Suppressor macrophage treated with lipopolysaccharide for 1 hour (primary cell): Measurements from ENCODE around the gene DHRS7C.

Experiments
- DNase-seq, 3 donors: peaks; one replicate each; pipeline ENCODE4 v3.0.0-alpha.2; 2020 to 2022

DHRS7C gene, protein sequence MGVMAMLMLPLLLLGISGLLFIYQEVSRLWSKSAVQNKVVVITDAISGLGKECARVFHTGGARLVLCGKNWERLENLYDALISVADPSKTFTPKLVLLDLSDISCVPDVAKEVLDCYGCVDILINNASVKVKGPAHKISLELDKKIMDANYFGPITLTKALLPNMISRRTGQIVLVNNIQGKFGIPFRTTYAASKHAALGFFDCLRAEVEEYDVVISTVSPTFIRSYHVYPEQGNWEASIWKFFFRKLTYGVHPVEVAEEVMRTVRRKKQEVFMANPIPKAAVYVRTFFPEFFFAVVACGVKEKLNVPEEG

DNA sequence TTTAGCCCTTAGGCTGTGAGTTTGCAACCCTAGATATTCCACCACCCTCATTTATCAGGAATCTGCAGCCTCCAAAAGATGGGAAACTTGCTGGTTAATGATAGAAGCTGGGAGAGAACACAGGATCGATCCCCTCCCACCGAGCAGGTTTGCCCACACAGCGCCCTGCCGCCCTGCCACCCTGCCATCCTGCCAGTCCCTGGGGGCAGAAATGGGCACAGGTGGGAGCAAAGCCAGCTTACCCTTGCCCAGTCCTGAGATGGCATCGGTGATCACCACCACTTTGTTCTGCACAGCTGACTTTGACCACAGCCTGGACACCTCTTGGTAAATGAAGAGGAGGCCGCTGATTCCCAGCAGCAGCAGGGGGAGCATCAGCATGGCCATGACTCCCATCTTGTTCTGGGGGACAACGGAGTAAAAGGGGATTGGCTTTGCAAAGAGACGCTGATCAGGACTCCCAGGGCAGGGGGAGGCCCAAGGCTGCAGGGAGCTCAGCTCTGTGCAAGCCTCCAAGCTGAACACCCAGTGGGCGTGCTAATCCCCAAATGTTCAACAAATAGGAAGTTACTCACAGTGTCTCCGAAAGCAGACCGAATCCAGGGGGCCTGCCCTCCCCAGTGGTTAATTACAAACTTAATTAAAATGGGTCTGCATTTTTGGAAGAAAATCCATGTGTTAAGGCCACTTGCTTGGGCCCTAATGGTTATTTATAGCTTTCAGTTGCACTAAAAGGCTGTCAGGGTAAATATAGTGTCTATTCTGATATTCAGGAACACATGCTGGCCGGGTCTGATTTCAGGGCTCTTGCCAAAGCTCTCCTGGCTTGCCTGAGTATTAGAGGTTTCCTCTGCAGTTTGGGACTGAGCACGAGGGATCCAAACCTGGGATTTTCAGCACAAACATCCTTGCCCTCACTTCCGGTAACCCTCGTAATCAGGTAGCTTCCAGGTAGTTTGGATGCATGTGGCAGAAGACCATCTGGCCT, at the start of gene DHRS7C:
TSS of gene DHRS7C (minus strand) at position 704 of the 988 bp plus-strand sequence. CDS start at position 396, 308 bp downstream.
- DNase-seq: no peak

DNA sequence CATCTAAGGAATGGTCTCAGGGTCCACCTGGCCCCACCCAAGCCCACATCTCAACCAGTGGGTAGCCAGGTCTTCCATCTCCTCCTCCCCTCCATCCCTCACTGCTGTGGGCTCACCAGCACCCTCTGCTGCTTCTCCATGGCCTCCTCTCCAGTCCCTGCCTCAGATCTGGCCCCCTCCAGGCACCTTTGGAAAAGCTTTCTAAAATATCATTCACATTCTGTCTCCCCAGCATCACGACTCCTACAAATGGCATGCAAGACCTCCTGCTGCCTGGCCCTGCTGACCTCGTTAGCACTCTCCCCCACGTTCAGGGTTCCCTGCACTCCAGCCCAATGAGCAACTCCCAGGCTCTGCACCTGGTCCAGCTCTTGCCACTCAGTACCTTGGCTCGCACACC, 48.0 kb upstream of the DHRS7C start:
- no peak for DNase-seq

DNA sequence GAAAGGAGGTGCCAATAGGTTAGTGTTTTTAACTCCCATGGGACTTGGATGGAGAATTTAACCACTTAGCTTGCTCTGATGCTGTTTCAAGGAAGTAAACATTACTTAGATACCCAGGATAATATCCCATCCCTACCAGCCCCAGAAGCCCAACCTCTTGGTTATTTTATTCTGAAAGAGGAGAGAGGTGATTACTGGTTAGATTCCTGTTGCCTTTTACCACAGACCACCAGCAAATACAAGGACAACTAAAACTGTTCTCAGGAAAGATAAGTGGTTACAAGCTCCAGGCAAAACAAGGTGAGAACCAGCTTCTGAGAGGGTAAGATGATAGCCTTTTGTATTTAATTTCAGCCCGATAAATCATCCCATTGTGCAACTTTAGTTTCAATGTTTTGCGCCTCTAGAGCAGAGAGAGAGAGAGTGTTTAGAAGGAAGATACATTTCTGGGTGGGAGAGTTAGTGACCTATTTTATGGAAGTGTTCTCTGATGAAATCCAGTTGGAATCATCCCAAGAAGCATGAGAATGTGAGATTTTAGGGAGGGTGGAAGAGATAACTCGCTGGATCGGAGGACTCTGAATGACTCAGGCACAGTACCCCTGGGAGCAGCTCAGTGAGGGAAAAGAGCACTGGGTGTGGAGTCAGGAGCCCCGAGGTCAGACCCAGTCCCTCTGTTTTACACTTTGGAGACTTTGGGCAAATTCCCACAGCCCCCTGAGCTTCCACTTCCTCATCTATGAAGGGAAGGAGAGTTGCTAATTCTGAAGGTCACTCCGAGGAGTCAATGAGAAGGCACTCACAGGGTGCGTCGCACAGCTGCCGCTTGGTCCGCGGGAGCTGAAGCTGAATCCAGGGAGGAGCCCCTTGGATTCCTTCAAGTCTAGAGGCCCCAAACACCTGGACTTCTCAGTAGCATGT, 46.4 kb upstream of the DHRS7C start:
- peak in 1 of 3 donors; percentile 10 for DNase-seq

DNA sequence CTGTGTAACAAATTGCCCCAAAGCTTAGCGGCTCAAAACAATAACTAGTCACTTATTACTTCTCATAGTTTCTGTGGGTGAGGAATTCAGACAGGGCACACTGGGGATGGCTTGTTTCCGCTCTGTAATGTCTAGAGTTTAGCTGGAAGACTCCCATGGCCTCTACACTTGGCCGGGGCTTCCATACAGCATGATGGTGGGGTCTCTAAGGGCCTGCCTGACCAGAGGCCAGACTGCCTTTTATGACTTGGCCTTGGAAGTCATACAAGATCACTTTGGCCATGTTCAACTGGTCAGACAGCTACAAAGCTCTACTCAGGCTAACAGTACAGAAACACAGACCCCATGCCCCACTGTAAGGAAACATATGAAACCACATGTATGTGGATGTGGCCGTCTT, 42.5 kb upstream of the DHRS7C start:
- no peak for DNase-seq

DNA sequence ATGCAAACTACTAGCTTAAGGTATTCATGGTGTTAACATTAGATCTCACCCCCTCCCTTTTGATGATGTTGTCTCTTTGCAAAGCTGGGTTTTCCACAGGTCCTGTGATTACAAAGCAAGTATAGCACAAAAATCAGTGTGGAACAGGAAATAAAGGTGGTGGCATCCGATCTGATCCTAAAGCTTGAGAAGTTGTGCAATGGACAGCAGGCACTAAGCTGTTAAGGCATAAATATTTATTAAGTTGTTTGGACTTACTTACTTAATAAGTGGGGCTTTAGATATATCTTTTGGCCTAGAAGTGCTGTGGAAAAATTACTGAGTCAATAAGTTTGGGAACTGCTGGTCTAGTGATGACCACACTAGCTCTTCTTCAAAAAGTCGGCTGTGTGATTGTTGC, 39.3 kb upstream of the DHRS7C start:
- no peak for DNase-seq

DNA sequence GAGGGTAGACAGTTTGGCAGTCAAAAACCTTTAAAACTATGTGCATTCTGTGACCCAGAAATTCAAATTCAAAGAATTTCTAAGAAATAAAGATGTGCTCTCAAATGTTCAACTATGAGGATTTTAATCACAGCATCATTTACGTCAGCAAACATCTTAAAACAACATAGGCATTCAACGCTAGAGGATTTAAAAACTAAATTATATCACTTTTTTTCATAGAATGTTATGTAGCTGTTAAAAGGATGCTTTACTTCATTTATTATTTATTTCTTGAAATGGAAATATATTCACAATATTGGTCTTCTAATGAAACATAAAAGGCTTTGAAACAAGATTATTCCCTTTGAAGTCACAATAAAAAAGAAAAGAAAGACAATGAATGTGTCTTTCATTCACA, 38.0 kb upstream of the DHRS7C start:
- DNase-seq: no peak

DNA sequence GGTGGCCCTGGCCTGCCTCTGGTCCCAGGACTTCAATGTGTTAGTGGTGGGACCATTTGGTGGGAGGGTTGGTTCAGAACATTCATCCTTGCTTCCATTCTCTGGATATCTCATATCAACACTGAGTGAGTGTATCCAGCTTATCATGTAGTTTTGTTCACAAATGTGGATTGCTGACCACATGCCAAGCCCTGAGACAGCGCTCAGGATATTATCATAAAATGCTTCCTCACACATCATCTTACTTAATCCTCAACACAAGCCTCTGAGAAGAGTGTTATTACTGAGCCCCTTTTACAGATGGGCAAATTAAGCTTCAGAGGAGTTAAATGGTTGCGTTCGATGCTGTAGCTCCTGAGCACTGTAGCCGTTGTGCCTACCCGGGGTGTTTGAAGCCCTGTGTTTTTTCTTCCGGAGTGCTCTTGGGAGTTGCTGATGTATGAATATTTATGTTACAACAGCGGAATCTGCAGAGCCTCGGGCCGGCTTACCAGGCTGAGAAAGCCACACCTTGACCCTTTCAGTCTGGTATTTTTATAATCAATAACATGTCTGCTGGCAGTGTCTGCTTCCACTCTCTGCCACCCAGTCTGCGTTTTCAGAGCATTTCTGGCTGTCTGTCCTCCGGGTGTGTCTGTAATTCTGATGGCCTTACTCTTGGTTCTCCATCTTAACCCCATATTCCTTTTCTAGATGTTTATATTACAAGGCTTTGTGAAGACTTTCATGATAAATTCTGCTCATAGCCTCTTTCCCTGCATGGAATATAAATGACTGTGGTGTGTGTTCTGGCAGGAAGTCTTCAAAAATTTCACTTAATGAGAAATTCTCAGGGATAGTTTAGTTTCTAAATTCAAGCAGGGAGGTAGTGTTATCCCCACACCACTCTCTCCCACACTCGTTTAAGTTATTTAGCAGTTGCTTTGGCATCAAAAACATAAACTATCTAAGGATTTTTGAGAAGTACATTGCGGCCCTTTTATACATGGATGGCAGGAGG, 37.2 kb upstream of the DHRS7C start:
- peak in 1 of 3 donors; percentile 11 for DNase-seq

DNA sequence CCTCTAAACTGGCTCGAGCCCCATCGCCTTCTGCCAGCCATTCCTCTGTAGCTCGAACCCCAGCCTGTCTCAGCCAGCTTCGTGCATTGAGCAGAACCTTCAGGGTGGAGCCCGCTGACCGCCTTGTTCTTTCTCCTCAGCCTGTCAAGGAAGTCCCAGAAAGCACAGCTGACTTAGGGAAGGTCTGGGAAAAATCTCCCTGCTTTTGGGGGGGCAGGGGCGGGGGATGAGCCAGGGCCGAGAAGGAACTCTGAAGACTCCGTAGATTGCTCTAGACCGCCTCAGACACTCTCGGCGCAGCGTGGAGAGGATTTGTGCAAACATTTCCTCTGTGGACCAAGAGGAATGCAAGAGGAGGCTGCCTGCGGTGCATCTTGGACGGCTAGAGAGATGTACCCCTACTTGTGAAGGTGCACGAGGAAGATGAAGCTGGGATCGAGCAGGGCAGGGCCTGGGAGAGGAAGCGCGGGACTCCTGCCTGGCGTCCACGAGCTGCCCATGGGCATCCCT, 34.3 kb upstream of the DHRS7C start, which contains the start of gene GLP2R:
TSS of gene GLP2R (plus strand) at position 284 of the 510 bp plus-strand sequence. CDS start at position 424, 140 bp downstream.
- DNase-seq: no peak

DNA sequence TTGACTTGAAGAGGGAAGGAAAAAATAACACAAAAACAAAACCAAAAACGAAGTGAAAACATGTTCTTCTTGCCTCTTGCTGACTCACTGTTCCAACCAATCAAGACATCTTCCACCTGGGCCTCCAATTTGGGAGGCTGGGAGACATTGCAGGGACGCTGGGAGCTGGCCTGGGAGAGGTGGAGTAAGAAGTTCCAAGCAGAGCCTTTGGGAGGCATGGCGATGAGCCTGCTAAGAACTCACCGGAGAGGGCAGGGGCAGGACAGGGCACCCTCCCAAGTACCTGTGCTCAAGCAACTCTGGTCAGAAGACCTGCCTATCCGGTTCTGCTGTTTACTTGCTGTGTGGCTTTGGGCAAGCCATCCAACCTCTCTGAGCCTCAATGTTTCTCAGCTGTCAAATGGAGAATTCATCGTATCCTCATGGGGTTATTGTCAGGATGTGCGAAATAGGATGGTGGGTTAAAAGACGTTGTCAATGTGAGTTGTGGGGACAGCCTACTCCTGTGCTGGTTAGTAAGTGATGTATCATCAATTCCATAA, 33.5 kb upstream of the DHRS7C start:
- no peak for DNase-seq

DNA sequence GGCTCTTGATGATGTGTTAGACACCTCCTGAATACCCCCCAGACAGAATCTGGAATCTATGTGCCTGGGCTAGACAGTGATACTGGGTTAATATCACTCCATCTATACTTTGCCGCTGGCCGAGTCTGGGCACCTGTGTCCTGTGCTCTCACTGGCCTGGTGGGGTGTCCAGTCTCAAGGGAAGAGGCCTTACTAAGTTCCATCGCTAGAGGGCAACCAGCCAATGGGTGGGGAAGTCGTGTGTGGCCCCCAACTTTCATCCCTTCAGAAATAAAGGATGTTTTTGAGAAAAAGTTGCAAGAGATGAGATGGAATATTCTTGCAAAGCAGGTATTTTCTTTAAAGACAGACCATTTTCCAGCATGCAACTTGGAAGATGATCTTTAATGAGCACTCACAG, 32.7 kb upstream of the DHRS7C start:
- DNase-seq: no peak

DNA sequence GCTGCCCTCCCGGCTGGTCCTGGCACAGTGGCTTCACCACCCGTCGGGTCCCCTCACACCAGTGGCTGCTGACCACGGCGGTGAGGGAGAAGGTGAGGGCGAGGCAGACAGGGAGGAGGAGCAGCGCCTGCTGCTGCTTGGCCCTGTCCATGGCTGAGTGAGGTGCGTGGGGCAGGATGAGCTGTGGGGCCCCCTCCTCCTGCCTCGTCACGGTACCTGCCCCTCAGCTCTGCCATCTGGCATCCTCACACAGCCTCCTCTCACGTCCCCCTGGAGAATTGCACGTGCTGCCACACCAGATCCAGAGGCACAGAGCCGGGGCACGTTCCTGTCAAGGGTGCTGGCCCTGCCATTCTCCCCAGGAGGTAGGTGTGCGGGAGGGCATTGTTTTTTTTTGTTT, 30.5 kb upstream of the DHRS7C start, which contains the start of gene GSG1L2:
TSS of gene GSG1L2 (minus strand) at position 159 of the 400 bp plus-strand sequence. CDS start at position 151, 8 bp downstream.
- no peak for DNase-seq

DNA sequence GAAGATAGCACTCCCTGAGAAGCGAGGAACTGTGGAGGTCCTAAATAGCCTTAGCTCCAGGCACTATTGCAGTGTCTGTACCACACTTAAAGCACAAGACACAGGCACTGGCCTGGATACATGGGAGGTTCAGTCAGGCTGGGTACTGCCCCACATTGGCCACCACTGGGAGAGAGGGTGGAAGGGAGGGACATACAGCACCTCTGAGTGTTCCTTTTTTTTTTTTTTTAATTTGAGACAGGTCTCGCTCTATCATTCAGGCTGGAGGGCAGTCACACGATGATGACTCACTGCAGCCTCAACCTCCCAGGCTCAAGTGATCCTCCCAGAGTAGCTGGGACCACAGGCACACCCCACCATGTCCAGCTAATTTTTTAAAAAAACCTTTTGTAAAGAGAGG, 29.1 kb upstream of the DHRS7C start:
- no peak for DNase-seq

DNA sequence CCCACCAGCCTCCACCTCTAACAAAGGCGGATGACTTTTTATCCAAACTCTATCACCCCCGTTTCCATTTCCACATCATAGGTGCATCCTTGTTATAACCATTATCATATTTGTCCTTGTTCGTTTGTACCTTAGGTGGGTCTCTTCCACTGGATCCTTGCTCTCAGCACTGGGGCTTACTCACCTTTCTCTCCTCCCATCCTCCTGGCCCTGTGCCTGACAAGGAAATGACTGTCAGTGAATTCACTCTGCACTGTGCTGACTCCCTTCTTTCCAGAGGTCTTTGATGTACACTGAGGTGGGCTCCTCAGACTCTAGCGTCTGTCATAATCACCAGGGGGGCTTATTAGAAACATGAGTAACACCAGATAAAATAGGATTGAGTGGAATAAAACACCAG, 27.4 kb upstream of the DHRS7C start:
- DNase-seq: peak in 1 of 3 donors; percentile 8

DNA sequence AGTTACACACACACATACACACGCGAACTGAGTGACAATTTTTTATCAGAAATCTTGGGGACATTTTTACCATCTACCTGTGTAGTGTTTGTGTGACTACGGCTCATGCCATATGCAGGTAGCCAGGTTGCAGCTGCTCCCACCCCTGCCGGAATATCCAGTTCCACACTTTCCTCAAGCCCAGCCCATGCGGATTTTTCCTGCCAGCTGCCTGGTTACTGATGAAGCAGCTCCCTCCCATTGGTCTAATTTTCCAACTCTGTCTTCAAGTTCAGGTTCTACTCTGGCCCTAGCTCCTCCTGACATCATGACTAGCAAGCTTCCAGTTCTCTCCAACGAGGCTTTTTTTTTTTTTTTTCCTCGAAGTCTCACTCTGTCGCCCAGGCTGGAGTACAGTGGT, 25.7 kb upstream of the DHRS7C start:
- DNase-seq: peak in 2 of 3 donors; percentile 5 to 10

DNA sequence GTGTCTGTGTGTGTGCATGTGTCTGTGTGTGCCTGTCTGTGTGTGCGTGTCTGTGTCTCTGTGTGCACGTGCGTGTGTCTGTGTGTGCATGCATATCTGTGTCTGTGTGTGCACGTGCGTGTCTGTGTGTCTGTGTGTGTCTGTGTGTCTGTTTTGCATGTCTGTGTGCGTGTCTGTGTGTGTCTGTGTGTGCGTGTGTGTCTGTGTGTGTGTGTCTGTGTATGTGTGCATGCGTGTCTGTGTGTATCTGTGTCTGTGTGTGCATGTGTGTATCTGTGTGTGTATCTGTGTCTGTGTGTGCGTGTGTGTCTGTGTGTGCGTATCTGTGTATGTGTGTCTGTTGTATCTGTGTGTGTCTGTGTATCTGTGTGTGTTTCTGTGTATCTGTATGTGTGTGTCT, 25.1 kb upstream of the DHRS7C start:
- no peak for DNase-seq

DNA sequence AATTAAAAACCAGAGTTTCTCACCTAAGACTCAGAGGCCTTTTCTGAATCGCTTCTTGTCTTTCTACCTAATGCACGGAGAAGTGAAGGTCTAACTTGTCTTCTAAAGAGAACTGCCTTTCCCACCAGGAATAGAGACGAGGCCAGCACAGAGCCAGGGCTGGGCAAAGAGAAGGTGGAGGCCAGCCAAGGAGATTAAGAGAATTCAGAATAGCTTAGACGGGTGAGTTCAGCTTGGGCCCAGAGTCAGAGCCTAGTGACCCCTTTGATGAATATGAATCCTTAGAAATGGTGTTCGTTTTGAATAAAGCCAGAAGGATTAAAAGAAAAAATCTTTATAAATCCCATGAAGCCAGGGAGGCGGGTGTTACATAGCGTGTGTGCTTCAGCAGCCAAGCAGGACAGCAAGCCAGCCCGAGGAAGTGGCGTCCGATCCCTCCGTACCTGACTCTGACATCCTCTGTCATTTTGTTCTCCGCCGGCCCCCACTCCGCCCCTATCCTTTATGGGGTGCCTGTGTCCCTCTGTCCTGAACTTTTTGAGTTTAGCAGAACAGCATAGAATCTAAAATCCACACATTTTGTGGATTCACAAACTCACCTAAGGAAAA, 23.0 kb upstream of the DHRS7C start:
- peak in 1 of 3 donors; percentile 3 for DNase-seq

DNA sequence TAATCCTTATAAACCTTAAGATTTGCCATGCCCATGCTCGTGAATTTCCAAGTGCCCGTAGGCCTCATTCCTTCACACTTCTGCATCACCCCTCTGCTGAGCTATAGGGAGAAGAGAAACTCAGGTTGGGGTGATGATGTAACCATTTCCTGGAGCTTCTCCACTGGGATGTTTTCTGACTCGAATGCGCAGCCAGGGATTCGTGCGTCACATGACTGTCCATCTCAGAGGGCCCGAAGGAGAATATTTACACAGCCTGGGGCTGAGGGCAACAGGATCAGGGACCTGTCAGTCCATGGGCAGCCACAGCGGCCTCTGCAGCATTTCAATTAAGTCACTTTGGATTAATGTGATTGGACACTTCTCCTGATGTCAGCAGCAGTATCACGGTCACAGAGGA, 21.8 kb upstream of the DHRS7C start:
- no peak for DNase-seq

DNA sequence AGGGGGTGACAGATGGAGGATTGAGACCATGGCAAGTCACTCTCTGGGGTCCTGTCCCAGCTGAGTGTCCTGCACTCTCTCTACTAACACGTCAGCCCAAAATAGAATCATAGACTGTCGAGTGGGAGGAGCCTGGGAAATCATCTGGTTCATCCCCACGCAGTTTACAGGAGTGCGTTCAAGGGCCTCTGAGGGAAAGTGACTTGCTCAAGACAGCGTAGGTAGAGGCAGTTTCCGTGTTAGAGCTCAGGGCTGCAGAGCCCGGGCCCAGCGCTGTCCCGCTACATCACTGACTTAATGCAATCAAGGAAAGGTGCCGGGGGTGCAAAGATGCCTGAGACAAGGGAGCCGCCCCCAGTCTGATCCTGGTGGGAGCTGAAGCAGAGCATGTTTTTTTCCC, 20.1 kb upstream of the DHRS7C start:
- peak in 1 of 3 donors; percentile 8 for DNase-seq

DNA sequence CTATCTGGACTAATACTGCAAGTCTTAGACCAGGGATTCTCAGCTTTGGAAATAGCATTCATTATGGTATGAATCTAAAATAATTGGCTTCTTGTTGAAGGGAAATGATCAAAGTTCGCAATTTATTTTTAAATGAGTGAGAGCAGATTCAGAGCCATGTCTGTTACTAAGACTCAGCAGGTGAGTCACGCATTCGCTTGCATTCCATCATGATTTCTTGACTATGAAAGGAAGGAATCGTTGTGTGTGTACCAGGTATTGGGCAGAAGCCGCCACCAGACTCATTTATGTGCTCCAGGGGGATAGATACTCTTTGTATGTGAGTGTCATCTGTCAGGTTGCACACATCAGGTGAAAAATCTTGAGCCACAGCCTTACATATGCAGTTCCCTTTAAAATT, 19.7 kb upstream of the DHRS7C start:
- DNase-seq: peak in 1 of 3 donors; percentile 4
